K562 (cell line): ENCODE data around the gene MRPS10. TPM values are rescaled to one million over a fixed set of nuclear protein-coding genes. Genes with fewer than 3 reads are reported as not detected.
A peak's percentile ranks its signal among the peaks of the same experiment; 100 is the strongest.

ENCODE experiments used
- HMBOX1 ChIP-seq: sonication (generic); IDR thresholded peaks from 2 replicates; pipeline ENCODE4 v1.6.1; 2016
- MAFG ChIP-seq: fragments of 450-650 bp; conservative IDR thresholded peaks from 2 replicates; pipeline ENCODE4 v1.6.1; 2016; ENCODE audit warnings: missing genetic modification characterization, missing compliant biosample characterization
- MLLT1 ChIP-seq, 2 experiments: fragments of 450-650 bp; IDR thresholded peaks; 2 replicates each; pipeline ENCODE4 v1.6.1; 2016
- PHB ChIP-seq: fragments of 250-450 bp; sonication (Bioruptor Pico); IDR thresholded peaks from 2 replicates; pipeline ENCODE4 v1.5.0; 2021
- SIRT6 ChIP-seq: IDR thresholded peaks from one replicate; pipeline ENCODE4 v1.6.1; 2012; ENCODE audit warnings: low read depth, mild to moderate bottlenecking, control low read depth, inconsistent platforms, low read length, moderate library complexity
- TAF9B ChIP-seq: fragments of 450-650 bp; IDR thresholded peaks from 2 replicates; pipeline ENCODE4 v1.6.1; 2018; ENCODE audit warnings: mild to moderate bottlenecking; ENCODE audit not compliant: partially characterized antibody
- TOE1 ChIP-seq, 2 experiments: fragments of 450-650 bp in 1 of 2; sonication (generic) in 1 of 2; formaldehyde crosslinking in 1 of 2; IDR thresholded peaks; 2 replicates each; pipeline versions ENCODE4 v1.7.1 to v1.8.0; 2016 to 2022; ENCODE audit warnings: borderline replicate concordance in 2 of 2, mild to moderate bottlenecking in 2 of 2, antibody characterized with exemption in 1 of 2, inconsistent platforms in 1 of 2, low read depth in 1 of 2, missing genetic modification reagents in 1 of 2, moderate library complexity in 1 of 2
- USF2 ChIP-seq: sonication (generic); formaldehyde crosslinking; IDR thresholded peaks from 2 replicates; pipeline ENCODE4 v1.5.0; 2020; ENCODE audit warnings: missing genetic modification reagents
- ZNF212 ChIP-seq: fragments of 450-650 bp; formaldehyde crosslinking; IDR thresholded peaks from 2 replicates; pipeline ENCODE4 v1.4.0; 2020; ENCODE audit warnings: mild to moderate bottlenecking
- ZNF280B ChIP-seq: fragments of 250-450 bp; sonication (Bioruptor Pico); IDR thresholded peaks from 2 replicates; pipeline ENCODE4 v1.5.1; 2021; ENCODE audit warnings: mild to moderate bottlenecking
- ZNF586 ChIP-seq: fragments of 450-650 bp; formaldehyde crosslinking; conservative IDR thresholded peaks from 2 replicates; pipeline ENCODE4 v1.4.0; 2020; ENCODE audit warnings: mild to moderate bottlenecking, moderate library complexity
- polyA plus RNA-seq, 8 experiments: library from polyadenylated mRNA; depleted of rRNA in 4 of 8; stranded (reverse) in 5 of 8; unstranded in 3 of 8; fragments of >200 nt; fragmentation: Nextera tagmentation in 2 of 8; fragmentation: Illumina TruSeq in 1 of 8; extraction: Ambion mirVana in 2 of 8; extraction: Trizol in 1 of 8; gene quantifications; 2 replicates each; pipeline versions ENCODE4 v1.2.1 to v1.2.3, GENCODE V29; 2011 to 2014; ENCODE audit warnings: inconsistent platforms in 1 of 8, missing spikeins in 1 of 8
- total RNA-seq, 7 experiments: library from RNA; depleted of rRNA in 6 of 7; stranded (reverse); fragments of >200 nt in 6 of 7; fragmentation: Illumina TruSeq in 2 of 7; extraction: Trizol in 2 of 7; gene quantifications; 2 replicates each; pipeline versions ENCODE4 v1.2.1 to v1.2.3, GENCODE V29; 2011 to 2021; ENCODE audit warnings: low replicate concordance in 1 of 7
- TF ChIP-seq, protein P1 (sequence below): fragments of 250-450 bp; sonication (Bioruptor Pico); IDR thresholded peaks from 2 replicates; pipeline ENCODE4 v1.8.0; 2021; ENCODE audit warnings: moderate library complexity, mild to moderate bottlenecking, inconsistent platforms

MRPS10 gene
- total and polyA plus RNA-seq, 9 of the 15 experiments (the other 6 are each of a cell fraction or from before 2014, with no cell fraction given) = 48.6 to 166 (median 93.7) TPM

GRCh38 chr6:42197555-42198362, 19.9 kb downstream of the MRPS10 start (continued):
- TF ChIP-seq TOE1 (IDR thresholded peaks at IDR 0.05; ENCODE audit: borderline replicate concordance) (peak; percentile 86), TOE1 (CRISPR knock-in tag; IDR thresholded peaks at IDR 0.05; ENCODE audit: borderline replicate concordance, low read depth) (no peak; the same call in 1 of the 2 replicates), USF2 (CRISPR knock-in tag) (no peak), ZNF586 (CRISPR knock-in tag) (no peak), SIRT6 (no peak), TAF9B (peak; percentile 78), PHB (CRISPR knock-in tag) (no peak), MAFG (tag) (peak; percentile 58; the same call in 1 of the 2 replicates), MLLT1 (IDR thresholded peaks at IDR 0.05) (peak; percentile 88 to 94), ZNF212 (no peak), ZNF280B (CRISPR knock-in tag) (no peak), HMBOX1 (peak; percentile 98)
- TF ChIP-seq, protein P1, sequence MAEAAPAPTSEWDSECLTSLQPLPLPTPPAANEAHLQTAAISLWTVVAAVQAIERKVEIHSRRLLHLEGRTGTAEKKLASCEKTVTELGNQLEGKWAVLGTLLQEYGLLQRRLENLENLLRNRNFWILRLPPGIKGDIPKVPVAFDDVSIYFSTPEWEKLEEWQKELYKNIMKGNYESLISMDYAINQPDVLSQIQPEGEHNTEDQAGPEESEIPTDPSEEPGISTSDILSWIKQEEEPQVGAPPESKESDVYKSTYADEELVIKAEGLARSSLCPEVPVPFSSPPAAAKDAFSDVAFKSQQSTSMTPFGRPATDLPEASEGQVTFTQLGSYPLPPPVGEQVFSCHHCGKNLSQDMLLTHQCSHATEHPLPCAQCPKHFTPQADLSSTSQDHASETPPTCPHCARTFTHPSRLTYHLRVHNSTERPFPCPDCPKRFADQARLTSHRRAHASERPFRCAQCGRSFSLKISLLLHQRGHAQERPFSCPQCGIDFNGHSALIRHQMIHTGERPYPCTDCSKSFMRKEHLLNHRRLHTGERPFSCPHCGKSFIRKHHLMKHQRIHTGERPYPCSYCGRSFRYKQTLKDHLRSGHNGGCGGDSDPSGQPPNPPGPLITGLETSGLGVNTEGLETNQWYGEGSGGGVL = no peak
